Measurements from ENCODE around the gene MEX3C.

MEX3C gene

GRCh38 chr18:51170664-51171063 is 26.8 kb downstream of the MEX3C start:
- peaks cover 38% of the 10 kb centered on the region for H3K4me1 Mint-ChIP-seq

GRCh38 chr18:51169731-51170130 is 27.8 kb downstream of the MEX3C start:
- ATAC-seq: no peak
- H3K4me3 Mint-ChIP-seq: no peak overlapping the region
- H3K36me3 Mint-ChIP-seq: no peaks in the 10 kb centered on the region
- H3K27me3 Mint-ChIP-seq: no peaks in the 10 kb centered on the region
- peaks cover 2% of the 10 kb centered on the region for H3K9me3 Mint-ChIP-seq
- H3K4me1 Mint-ChIP-seq: peaks cover 38% of the 10 kb centered on the region
- no peak overlapping the region for H3K27ac Mint-ChIP-seq

More at GRCh38 chr18:51170664-51171063, 26.8 kb downstream of the MEX3C start:
- Mint-ChIP-seq H3K4me3 (no peak overlapping the region), H3K27ac (peak overlapping the region; percentile 87), H3K9me3 (peaks cover 2% of the 10 kb centered on the region), H3K27me3 (no peaks in the 10 kb centered on the region), H3K36me3 (no peaks in the 10 kb centered on the region)
- no peak for ATAC-seq

- Mint-ChIP-seq H3K9me3 (peaks cover 2% of the 10 kb centered on the region), H3K27me3 (no peaks in the 10 kb centered on the region), H3K27ac (peak overlapping the region; percentile 19), H3K4me3 (no peak overlapping the region), H3K4me1 (peaks cover 38% of the 10 kb centered on the region), H3K36me3 (no peaks in the 10 kb centered on the region)
- ATAC-seq: no peak
Observed at GRCh38 chr18:51168960-51169662, 28.4 kb downstream of the MEX3C start.

GRCh38 chr18:51168026-51168742 is 29.3 kb downstream of the MEX3C start:
- H3K36me3 Mint-ChIP-seq: no peaks in the 10 kb centered on the region
- ATAC-seq: no peak
- no peaks in the 10 kb centered on the region for H3K27me3 Mint-ChIP-seq
- peaks cover 2% of the 10 kb centered on the region for H3K9me3 Mint-ChIP-seq
- H3K27ac Mint-ChIP-seq: peak overlapping the region; percentile 19
- H3K4me1 Mint-ChIP-seq: peaks cover 38% of the 10 kb centered on the region
- no peak overlapping the region for H3K4me3 Mint-ChIP-seq

DNA sequence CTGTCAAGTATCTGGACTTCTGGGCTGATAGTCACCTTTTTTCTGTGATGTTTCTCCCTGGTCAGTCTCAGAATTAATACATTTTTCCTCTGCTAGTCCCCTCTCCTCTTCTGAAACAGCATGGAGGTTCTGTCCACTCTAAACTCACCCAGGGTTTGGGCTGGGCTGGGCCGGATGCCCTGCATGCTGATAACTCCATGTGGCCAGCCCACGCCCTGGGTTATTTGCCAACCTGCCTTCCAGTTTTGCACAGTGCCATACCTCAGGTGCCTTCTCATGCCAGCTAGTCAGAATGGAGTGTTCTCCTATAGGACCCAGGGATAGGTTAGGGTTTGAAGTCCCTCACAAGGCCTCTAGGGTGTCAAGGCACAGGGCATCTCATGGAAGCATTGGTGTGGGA is 32.2 kb downstream of the MEX3C start:
- Mint-ChIP-seq H3K4me1 (peaks cover 18% of the 10 kb centered on the region), H3K36me3 (no peaks in the 10 kb centered on the region), H3K27me3 (no peaks in the 10 kb centered on the region), H3K27ac (no peak overlapping the region), H3K4me3 (no peak overlapping the region), H3K9me3 (peaks cover 2% of the 10 kb centered on the region)
- no peak for ATAC-seq

- Mint-ChIP-seq H3K4me3 (no peak overlapping the region), H3K9me3 (peaks cover 2% of the 10 kb centered on the region), H3K4me1 (peaks cover 18% of the 10 kb centered on the region), H3K27me3 (no peaks in the 10 kb centered on the region), H3K27ac (no peak overlapping the region), H3K36me3 (no peaks in the 10 kb centered on the region)
- ATAC-seq: no peak
Observed at GRCh38 chr18:51164761-51165281, 32.7 kb downstream of the MEX3C start.

DNA sequence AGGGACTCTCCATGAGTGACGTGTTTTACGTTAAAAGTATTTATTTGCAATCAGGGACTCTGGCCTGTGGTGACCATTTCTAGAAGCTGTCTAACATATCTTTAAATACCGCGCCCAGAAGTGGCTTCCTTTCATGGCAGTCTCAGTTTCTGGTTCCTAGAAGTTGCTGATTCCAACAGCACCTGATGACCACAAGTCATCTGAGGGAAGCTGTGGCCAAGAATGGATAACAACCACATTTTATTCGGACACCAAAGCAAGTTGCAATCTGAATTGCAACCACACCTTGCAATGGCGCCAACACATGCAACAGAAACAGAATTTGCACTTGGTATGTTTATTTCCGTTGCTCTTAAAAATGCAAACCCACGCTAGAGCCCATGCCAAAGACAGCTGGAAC is 33.1 kb downstream of the MEX3C start:
- Mint-ChIP-seq H3K36me3 (no peaks in the 10 kb centered on the region), H3K9me3 (peaks cover 2% of the 10 kb centered on the region), H3K4me1 (peaks cover 17% of the 10 kb centered on the region), H3K27me3 (no peaks in the 10 kb centered on the region), H3K27ac (no peak overlapping the region), H3K4me3 (no peak overlapping the region)
- ATAC-seq: no peak

- Mint-ChIP-seq H3K27me3 (no peaks in the 10 kb centered on the region), H3K4me1 (peaks cover 18% of the 10 kb centered on the region), H3K9me3 (no peaks in the 10 kb centered on the region), H3K27ac (no peak overlapping the region), H3K36me3 (no peaks in the 10 kb centered on the region), H3K4me3 (no peak overlapping the region)
- ATAC-seq: no peak
Observed at GRCh38 chr18:51163543-51163942, 33.9 kb downstream of the MEX3C start.

- no peak overlapping the region for H3K4me3 Mint-ChIP-seq
- H3K36me3 Mint-ChIP-seq: no peaks in the 10 kb centered on the region
- peaks cover 19% of the 10 kb centered on the region for H3K4me1 Mint-ChIP-seq
- no peaks in the 10 kb centered on the region for H3K9me3 Mint-ChIP-seq
- no peaks in the 10 kb centered on the region for H3K27me3 Mint-ChIP-seq
- no peak overlapping the region for H3K27ac Mint-ChIP-seq
- no peak for ATAC-seq
Observed at GRCh38 chr18:51162617-51163016, 34.9 kb downstream of the MEX3C start.

DNA sequence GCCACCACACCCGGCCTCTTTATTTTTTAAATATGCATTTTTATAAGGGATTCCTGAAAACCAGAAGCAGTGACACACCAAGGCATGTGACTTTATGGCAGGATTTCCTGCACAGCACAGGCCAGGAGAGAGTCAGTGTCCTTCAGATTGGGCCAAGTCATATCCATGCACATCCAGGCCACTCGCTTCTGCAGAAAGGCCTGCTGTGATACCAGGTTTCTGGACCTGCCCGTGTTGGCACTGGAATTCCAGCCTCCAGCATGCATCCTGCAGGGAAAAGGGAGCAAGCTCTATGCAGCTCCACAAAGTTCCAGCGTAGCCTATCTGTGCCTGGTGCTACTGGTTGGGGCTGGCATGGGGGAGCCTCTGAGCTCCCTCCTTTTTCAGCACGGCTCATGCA is 36.8 kb downstream of the MEX3C start:
- peak overlapping the region; percentile 76 for H3K27ac Mint-ChIP-seq
- H3K4me3 Mint-ChIP-seq: no peak overlapping the region
- no peaks in the 10 kb centered on the region for H3K36me3 Mint-ChIP-seq
- no peak for ATAC-seq
- H3K9me3 Mint-ChIP-seq: no peaks in the 10 kb centered on the region
- no peaks in the 10 kb centered on the region for H3K27me3 Mint-ChIP-seq
- H3K4me1 Mint-ChIP-seq: peaks cover 21% of the 10 kb centered on the region

DNA sequence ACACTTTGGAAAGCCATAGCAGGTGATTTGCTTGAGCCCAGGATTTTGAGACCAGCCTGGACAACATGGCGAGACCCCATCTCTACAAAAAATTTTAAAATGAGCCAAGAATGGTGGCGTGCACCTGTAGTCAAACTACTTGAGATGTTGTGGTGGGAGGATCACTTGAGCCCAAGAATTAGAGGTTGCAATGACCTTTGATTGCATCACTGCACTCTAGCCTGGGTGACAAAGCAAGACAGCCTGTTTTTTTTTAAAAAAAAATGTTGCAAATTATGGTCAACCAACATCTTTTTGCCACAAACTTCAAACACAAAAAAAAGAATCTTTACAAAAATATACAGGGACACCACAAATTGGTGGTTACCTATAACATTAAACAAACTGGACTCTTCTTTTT is 40.3 kb downstream of the MEX3C start:
- Mint-ChIP-seq H3K36me3 (no peaks in the 10 kb centered on the region), H3K27me3 (no peaks in the 10 kb centered on the region), H3K27ac (peak overlapping the region; percentile 49), H3K4me1 (peaks cover 46% of the 10 kb centered on the region), H3K4me3 (no peak overlapping the region), H3K9me3 (no peaks in the 10 kb centered on the region)
- ATAC-seq: no peak

DNA sequence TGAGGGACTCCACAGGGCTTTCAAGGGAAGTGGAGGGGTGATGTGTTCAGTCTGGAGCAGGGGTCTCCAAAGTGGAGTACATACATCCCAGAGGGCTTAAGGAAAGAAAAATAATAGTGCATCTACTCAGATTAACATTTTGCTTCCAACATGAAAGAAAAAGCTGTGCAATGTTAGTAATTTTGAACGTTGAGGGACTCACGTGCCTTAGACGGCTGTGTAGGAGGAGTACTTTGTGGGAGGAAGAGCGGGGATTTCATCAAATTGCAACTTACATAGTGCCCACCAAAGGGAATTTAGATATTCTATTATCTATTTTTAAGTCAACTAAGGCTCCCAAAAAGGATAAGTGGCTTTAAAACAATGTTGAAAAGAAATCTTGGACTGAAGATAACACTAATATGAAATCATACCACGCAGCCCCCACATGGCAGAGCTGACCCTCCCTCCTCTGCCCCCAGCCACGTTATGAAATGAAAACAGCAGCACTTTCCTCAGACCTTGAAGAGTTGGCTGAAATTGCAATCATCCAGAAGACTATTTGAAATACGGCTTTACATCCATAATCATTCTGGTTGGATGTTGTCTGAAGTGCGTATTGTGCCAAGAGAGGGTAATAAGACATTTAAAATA is 42.9 kb downstream of the MEX3C start:
- Mint-ChIP-seq H3K9me3 (no peaks in the 10 kb centered on the region), H3K4me1 (peaks cover 59% of the 10 kb centered on the region), H3K36me3 (no peaks in the 10 kb centered on the region), H3K27ac (peak overlapping the region; percentile 100), H3K27me3 (no peaks in the 10 kb centered on the region), H3K4me3 (peak overlapping the region; percentile 82)
- no peak for ATAC-seq

DNA sequence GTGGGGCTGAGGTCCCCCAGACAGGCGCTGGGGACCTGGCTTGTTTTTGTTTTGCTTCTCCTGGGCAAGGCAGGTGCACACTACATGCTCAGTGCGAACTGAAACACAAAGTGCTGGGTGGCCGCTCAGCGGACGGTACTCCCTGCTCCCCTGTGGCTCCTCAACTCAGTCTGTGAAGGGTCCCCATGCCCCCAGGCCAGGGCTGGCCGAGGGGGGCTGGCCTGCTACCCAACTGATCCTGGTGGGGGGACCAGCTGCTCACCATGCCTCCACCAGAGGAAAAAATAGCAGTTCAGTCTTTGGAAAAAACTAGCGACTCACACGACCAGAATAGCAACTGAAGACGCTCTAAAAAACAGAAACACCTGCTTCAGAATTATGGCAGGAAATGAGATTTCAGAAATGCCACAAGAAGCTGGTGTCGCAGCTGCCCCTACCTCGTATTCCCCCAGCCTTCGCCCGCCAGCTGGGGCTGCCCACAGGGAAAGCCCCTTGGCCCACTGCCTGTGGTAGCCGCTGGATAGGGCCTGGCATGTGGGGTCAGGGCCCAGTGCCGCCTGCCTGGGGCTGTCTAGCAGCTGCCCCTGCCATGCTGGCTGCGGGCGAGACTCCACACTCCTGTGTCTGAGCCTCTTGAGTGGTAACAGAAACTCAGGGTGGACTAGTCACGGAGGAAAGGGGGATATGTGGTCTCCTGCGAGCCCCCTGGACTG is 43.7 kb downstream of the MEX3C start:
- H3K4me1 Mint-ChIP-seq: peaks cover 54% of the 10 kb centered on the region
- H3K27ac Mint-ChIP-seq: peak overlapping the region; percentile 100

GRCh38 chr18:51151568-51152511 is 45.6 kb downstream of the MEX3C start:
- Mint-ChIP-seq H3K9me3 (no peaks in the 10 kb centered on the region), H3K4me1 (peaks cover 45% of the 10 kb centered on the region), H3K4me3 (peak overlapping the region; percentile 83), H3K27me3 (no peaks in the 10 kb centered on the region), H3K36me3 (no peaks in the 10 kb centered on the region), H3K27ac (peak overlapping the region; percentile 100)
- ATAC-seq: peak; percentile 74

More for the DNA sequence above, 43.7 kb downstream of the MEX3C start:
- H3K27me3 Mint-ChIP-seq: no peaks in the 10 kb centered on the region
- H3K4me3 Mint-ChIP-seq: peak overlapping the region; percentile 82
- H3K9me3 Mint-ChIP-seq: no peaks in the 10 kb centered on the region
- no peaks in the 10 kb centered on the region for H3K36me3 Mint-ChIP-seq
- peak; percentile 79 for ATAC-seq
